Measurements from ENCODE around the gene POU3F1.

The POU3F1 gene

GRCh38 chr1:38028105-38028591, 18.4 kb downstream of the POU3F1 start:
- DNase-seq (ENCODE audit: low read depth) = no peak

DNA sequence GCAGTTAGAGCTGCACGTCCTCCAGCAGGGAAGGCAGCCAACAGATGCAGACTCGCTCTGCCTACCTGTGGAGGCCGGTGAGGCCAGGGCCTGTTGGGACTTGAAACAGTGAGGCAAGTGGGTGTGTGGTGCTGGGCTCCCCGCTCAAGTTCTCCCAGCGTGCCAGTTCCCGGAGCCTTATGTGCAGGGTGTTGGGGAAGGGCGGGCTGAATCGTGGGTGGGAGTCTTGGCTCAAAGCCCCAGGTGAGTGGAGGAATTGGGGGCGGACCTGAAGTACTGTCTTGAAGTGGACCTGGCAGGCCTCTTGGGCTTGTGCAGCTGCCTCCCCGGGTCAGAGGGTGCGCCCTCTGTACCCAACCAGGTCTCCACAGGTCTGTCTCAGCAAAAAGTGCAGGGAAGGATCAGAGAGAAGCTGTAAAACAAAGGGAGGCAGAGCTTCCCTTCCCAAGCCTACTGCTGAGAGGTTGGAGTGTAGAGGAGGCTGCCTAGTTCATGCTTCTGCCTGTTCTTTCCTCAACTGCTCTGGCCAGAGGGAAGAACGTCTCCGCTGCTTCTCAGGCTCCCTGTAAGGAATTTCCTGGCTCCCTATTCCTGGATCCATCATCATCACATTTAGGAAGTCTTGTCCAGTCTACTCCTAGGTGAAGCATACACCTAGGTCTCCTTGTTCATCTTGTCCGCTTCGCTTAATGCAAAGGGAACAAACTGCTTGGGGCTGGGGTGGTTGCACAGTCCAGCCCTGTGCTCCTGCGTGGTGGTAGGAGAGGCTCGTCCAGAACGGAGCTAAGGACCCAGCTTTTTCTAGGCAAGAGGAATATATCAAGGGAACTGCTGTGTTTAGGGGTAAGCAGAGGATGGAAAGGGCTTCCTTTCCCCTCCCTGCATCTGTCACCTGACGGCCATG, 19.1 kb downstream of the POU3F1 start:
- no peak for DNase-seq (ENCODE audit: low read depth)

DNA sequence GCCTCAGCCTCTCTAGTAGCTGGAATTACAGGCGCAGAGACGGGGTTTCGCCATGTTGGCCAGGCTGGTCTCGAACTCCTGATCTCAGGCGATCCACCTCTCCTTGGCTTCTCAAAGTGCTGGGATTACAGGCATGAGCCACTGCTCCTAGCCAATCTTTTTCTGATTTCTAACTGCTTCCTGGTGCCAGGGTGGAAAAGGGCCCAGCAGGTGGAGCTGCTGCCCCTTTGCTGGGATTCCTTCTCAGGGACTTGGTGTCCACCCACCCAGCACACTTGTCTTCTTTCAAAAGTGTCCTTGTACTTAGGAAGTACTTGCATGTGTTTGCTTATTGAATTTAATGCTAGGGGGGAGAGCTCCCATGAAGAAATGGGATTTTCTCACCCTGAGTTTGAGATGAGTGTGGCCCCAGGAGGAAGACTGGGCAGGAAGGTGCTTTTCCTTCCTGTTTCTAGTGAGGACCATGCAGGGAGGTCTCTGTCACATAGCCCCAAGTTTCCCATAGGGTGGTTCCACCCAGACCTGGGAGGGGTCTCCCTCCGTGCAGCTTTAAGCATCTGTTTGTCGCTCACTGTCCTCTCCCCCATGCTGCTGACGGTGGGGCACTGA, 19.9 kb downstream of the POU3F1 start:
- peak; percentile 24 for DNase-seq (ENCODE audit: low read depth)

DNA sequence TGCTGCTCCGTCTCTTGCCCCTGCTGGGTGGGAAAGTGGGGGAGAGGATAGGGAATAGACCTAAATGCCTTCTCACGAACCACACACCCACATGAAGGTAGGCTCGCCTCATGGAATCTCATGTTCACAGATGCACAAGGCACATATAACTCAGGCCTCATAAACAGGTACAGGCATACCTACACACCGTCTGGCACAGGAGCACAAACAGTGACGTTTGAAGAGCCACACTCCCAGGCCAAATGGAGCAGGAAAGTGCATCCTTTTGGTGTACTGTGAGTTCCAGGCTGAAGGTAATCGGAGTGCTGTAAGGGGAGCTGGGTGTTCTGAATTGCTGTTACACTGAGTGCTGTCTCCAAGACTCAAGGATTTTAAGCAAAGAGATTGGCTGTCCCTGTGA, 20.9 kb downstream of the POU3F1 start:
- no peak for DNase-seq (ENCODE audit: low read depth)

- DNase-seq (ENCODE audit: low read depth) = no peak
Measured at GRCh38 chr1:38025233-38025632, 21.4 kb downstream of the POU3F1 start.

DNA sequence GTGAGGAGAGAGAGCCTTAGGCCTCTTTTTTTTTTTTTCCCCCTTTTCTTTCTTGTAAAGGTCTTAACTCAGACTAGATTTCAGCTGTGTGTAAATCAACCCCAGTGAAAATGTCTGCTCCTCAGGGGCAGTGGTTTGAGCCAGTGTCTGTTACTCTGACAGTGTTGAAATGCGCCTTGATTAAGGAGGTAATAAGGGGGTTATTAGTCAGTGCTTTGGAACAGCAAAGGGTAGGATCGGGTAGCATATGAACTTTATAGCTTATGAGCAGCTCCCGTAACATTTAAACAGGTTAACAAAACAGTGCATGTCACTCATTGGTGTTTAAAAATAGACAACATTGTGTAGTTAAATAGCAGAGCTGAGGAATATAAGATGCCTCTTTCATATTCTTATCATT, 23.8 kb downstream of the POU3F1 start:
- no peak for DNase-seq (ENCODE audit: low read depth)

DNA sequence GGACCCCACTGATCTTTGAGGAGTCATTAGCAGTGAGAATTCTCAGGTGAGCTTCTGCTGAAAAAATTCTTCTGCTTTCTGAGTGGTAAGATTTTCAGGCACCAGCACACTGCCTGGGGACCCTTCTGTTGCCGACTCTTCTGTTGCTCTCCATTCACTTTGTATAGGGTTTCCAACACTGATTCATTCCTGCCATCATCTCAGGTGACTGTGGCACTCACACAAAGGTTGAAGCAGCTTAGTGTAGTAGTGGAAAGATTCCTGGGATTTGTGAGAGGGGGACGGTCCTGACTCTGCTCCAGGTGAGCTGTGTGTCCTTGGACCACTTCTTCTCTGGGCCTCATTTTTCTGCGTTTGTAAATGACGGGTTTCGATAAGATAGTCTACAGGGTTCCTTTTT, 24.6 kb downstream of the POU3F1 start:
- DNase-seq (ENCODE audit: low read depth) = no peak

GRCh38 chr1:38020396-38020795, 26.2 kb downstream of the POU3F1 start:
- no peak for DNase-seq (ENCODE audit: low read depth)

- DNase-seq (ENCODE audit: low read depth) = no peak
Measured at GRCh38 chr1:38018864-38019343, 27.7 kb downstream of the POU3F1 start.

- no peak for DNase-seq (ENCODE audit: low read depth)
Measured at GRCh38 chr1:38015978-38016725, 30.4 kb downstream of the POU3F1 start.

DNA sequence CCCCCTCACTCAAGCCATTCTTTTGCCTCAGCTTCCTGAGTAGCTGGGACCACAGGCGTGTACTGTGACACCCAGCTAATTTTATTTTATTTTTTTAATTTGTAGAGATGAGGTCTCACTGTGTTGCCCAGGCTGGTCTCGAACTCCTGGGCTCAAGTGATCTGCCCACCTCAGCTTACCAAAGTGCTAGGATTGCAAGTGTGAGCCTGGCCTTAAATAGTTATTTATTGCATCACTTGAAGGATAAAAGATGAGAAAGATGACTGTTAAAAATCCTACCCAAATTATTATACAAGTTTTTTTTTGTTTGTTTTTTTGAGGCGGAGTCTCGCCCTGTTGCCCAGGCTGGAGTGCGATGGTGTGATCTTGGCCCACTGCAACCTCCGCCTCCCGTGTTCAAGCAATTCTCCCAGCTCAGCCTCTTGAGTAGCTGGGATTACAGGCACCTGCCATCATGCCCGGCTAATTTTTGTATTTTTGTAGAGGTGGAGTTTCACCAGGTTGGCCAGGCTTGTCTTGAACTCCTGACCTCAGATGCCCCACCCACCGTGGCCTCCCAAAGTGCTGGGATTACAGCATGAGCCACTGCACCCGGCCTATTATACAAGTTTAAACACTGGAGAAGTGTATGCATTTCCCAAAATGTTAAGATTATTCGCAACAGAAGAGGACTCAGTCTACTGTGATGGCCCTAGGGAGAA, 31.7 kb downstream of the POU3F1 start:
- DNase-seq (ENCODE audit: low read depth) = no peak

DNA sequence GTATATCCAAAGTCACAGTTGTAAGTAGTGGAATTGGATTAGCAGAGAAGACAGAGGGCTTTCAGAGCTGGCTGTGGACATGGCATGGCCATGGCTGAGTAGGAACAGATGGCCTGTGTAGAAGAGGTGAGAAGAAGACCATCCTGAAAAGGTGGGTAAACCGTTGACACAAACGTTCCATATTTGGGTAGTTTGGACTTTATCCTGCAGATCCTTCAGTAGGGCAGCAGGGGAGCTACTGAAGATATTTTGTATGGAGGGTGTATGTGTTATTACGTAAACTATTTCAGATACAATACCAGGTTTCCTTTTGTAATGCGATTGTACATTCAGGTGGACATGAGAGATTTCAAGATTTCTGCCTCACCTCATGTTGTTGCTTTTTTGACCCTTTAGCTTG, 32.4 kb downstream of the POU3F1 start:
- DNase-seq (ENCODE audit: low read depth) = no peak

GRCh38 chr1:38013227-38013622, 33.4 kb downstream of the POU3F1 start:
- DNase-seq (ENCODE audit: low read depth) = no peak

DNA sequence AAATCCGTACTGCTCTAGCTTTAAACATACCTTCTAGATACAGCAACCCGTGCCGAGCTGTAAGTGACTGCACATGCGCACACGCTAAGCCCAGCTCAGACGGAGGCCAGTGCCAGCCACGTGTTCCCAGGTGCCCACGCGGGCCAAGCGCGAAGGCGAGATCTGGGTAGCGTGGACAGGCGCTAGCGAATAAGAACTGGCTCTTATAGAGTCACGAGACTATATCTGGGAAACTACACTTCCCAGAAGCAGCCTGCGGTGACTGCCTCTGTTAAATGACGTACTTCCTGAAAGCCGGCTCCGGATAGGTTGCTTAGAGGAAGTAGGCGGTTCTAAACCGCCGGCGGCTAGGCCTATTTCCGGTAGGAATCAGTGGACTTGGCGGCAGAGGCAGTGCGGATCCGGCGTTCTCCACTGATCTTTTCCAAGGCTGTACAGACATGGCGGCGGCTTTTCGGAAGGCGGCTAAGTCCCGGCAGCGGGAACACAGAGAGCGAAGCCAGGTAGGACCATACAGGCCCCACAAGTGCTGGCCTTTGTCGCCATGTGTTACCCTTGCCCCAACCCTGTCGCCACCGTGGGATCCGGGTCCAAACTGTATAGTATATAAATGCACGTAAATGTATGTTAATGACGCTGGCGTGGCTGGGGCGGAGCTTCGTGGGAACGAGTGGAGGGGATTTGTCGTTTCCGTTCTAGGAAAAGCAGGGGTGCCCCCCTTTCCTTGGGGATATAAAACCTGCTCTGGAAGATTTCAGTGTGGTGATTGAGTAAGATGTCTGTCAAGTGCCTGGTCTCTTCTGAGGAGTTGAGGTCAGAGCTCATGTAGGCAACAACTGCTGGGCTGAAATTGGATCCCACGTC, 34.0 kb downstream of the POU3F1 start, which contains the start of gene UTP11:
Gene UTP11, plus strand, starts transcription at position 372 of the 864 bp plus-strand sequence. Its CDS starts 69 bp downstream, at position 441.
- peak; percentile 99 for DNase-seq (ENCODE audit: low read depth)

DNA sequence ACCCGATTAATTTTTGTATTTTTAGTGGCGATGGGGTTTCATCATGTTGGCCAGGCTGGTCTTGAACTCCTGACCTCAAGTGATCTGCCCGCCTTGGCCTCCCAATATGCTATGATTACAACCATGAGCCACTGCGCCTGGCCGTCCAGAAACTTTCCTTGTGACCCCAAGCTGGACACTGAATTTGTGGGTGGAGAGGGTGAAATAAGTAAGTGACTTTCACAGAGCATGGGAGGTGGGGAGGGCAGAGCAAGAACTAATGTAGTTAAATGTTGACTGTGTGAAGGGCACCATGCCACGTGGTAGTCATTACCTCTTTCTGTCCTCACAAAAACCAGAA, 36.8 kb downstream of the POU3F1 start:
- DNase-seq (ENCODE audit: low read depth) = no peak

DNA sequence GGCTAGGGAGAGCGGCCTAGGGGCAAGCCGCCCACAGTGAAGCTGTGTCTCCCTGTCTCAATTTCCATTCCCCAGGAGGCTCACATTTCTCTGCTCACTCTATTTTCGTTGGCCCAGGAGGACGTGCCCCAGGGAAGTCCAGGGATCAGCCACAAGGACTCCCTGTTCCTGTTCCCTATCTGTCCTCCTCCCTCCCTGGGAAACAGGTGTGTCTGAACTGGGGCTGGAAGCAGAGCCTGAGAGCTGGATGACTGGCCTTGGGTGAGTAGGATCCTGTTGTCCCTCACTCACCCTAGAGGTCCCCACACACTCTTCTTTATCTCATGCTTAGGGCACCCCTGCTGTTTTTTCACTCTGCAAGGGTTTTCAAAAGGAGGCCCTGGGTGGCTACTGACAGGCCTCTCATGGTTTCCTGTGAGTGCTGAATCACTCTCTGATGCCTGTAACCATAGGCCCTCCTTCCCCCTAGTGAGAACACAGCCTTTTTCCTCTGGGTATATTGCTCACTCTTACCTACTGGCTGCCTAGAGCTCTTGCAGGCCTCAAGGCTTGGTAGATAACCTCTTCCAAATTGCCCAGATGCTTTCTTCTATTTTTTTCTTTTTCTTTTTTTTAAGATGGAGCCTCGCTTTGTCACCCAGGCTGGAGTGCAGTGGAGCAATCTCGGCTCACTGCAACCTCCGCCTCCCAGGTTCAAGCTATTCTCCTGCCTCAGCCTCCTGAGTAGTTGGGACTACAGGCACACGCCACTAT, 37.3 kb downstream of the POU3F1 start:
- no peak for DNase-seq (ENCODE audit: low read depth)

- DNase-seq (ENCODE audit: low read depth) = no peak
Measured at GRCh38 chr1:38006008-38006828, 40.4 kb downstream of the POU3F1 start.

GRCh38 chr1:38005195-38006007, 41.2 kb downstream of the POU3F1 start, which contains the start of gene FHL3:
Gene FHL3, minus strand, starts transcription at chr1:38005514. Its CDS starts 6,102 bp downstream, at chr1:37999412.
- no peak for DNase-seq (ENCODE audit: low read depth)

All from fibroblast of the conjunctiva (primary cell).